ENCODE results near the gene PALD1.
"Not testable (repeated sequence)": the region's sequence is repeated elsewhere in the genome, so short reads cannot be mapped to it uniquely, and the experiment has no call there.

Gene PALD1

GRCh38 chr10:70479626-70480238 lies 1.2 kb downstream of the PALD1 start:
- Histone ChIP-seq H3K27ac (peak overlapping the region in 12 of 21 experiments; percentile 12 to 84 (median 72)), H3K4me3 (peak overlapping the region; percentile 44 to 59 (median 52))

DNA sequence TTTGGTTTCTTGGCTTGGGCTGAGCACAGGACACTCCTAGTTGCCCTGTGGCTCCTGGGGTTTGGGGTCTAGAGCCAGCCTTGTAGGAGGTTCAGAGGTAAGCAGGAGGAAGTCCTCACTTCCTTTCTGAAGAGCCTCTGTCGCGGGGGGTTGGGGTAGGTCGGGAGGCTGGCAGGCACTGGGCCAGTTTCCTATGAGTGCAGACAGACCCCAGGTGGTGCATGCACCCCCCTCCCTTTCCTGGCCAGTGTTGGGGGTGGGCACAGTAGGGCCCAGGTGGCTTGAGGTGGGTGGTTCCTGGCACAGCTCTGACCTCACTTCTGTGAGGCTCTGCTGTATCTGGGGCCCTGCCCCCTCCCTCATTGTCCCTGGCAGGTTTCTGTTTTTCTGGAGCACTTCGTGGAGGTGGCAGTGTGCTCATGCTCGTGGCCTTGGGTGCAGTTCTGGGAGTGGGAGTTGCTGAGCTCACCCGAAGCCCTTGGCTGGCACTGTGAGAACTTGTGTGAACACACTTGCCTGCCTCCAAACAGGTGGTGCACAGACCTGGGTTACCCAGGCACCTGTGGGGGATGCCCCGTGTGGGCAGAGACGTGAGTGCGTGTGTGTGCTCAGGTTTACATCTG lies 1.8 kb downstream of the PALD1 start:
- H3K27ac ChIP-seq, result peak overlapping the region in 5 of 21 experiments; percentile 3 to 75 (median 22)
- peak overlapping the region in 5 of 7 experiments; percentile 46 to 59 (median 53) for H3K4me3 ChIP-seq

DNA sequence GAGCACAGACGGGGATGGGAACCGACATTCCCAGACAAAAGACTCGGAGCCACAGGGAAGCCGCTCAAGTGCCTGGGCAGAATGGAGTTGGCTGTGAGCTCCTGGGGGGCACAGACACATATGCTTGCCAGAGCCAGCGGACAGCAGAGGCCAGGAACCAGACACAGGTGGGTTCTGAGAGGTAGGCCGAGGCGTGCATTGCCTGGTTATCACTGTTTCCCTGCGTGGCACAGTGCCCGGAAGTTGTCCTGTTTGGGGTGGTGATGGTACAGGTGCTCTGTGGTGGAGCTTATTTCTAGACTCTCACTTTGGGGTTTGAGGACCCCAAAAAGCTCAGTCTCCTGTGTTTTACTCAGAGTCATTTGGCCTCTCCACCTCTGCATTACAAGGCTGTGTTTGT lies 2.5 kb downstream of the PALD1 start:
- H3K4me3 ChIP-seq, result no peak overlapping the region
- H3K27ac ChIP-seq, result no peak overlapping the region

DNA sequence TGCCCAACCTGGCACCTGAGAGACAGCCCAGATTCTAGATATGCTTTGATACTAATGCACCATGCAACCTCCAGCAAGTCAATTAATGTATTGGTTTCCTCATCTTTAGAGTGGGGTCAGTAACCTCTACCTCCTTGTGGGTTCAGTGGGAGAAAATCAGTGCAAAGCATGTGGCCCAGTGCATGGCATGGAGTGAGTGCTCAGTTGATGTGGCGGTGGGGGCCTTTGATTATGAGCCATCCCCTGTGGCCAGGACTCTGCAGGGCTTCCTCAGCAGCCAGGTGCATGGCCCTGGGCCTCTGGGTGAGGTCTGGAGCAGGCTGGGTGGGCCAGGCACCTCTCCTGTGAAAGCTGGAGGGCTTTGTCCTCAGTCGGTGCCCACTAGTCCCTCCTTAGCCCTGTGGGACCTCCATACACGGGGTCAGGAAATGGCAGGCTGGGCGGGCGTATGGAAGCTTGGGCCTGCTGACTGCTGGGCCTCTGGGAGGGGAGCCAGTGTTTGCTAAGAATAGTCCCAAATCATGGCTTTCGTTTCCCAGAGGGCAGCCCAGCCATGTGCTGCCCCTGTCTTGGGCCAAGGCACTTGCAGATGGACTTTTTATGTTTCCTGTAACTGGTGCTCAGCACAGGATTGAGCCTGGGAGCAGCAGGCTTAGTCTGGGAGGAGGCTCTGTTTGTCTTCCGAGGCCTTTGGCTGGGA lies 3.4 kb downstream of the PALD1 start:
- H3K27ac ChIP-seq, result peak overlapping the region in 7 of 21 experiments; percentile 8 to 64 (median 47)
- H3K4me3 ChIP-seq, result no peak overlapping the region

DNA sequence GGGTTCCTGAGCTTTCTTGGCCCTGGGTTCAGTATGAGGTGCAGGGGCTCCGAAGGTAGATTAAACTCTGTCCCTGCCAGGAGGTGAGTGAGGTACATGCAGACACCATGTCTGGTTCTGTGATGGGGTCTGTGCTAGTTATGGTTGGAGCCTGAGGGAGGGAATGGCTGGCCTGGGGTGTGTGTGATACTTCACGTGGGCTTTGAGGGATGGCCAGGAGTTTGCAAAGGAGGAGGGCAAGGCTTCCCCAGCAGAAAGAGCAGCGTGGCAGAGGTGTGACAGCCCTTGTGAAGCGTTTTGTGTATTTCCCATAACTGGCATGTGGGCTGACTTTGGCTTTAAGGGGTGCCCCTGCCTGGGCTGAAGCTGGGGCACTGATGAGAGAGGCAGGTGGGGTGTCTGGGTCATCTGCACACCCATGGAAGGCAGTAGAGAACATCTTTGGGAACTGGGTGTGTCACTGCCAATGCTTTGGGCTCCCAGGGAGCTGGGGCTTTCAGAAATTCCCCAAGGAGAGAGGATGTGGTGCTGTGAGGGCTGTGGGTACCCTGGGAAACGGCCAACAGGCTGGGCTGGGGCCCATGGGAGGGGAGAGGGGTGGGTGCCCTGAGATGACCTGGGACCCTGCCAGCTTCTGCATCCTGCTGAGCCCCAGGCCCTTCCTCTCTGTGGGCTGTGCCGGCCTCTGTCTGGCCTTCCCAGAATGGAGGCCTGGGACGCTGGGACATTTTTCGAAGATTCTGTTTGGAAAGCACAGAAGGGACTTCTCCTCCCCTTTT lies 4.6 kb downstream of the PALD1 start:
- H3K4me3 ChIP-seq, result no peak overlapping the region
- peak overlapping the region in 8 of 21 experiments; percentile 5 to 67 (median 51) for H3K27ac ChIP-seq

- peak overlapping the region in 3 of 21 experiments; percentile 55 to 67 (median 57) for H3K27ac ChIP-seq
- H3K4me3 ChIP-seq, result not testable (repeated sequence)
These were observed 5.3 kb downstream of the PALD1 start for GRCh38 chr10:70483872-70484271.

GRCh38 chr10:70487824-70488223 lies 9.3 kb downstream of the PALD1 start:
- H3K4me3 ChIP-seq, result no peak overlapping the region

DNA sequence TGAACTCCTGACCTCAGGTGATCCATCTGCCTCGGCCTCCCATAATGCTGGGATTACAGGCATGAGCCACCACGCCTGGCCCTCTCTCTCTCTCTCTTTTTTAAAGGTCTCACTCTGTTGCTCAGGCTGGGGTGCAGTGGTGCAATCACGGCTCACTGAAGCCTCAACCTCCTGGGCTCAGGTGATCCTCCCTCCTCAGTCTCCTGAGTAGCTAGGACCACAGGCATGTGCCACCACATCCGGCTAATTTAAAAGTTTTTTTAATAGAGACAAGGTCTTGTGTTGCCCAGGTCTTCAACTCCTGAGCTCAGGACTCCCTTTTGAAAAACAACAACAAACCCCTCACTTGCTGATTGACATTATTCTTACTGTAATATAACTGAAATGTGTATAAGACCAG lies 11.6 kb downstream of the PALD1 start:
- no peak overlapping the region for H3K4me3 ChIP-seq
- H3K27ac ChIP-seq, result no peak overlapping the region

More at GRCh38 chr10:70487824-70488223, 9.3 kb downstream of the PALD1 start:
- no peak overlapping the region for H3K27ac ChIP-seq

DNA sequence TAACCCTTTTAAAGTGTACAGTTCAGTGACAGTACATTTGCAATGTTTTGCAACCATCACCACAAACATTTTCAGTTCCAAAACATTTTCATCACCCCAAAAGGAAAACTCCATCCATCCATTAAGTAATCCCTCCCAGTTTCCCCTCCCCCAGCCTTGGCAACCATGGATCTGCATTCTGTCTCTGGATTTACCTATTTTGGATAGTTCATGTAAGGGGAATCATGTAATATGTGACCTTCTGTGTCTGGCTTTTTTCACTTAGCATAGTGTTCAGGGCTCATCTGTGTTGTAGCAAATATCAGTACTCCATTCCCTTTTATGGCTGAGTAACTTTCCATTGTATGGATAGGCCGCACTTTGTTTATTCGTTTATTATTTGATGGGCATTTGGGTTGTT lies 13.0 kb downstream of the PALD1 start:
- no peak overlapping the region for H3K27ac ChIP-seq
- no peak overlapping the region for H3K4me3 ChIP-seq

DNA sequence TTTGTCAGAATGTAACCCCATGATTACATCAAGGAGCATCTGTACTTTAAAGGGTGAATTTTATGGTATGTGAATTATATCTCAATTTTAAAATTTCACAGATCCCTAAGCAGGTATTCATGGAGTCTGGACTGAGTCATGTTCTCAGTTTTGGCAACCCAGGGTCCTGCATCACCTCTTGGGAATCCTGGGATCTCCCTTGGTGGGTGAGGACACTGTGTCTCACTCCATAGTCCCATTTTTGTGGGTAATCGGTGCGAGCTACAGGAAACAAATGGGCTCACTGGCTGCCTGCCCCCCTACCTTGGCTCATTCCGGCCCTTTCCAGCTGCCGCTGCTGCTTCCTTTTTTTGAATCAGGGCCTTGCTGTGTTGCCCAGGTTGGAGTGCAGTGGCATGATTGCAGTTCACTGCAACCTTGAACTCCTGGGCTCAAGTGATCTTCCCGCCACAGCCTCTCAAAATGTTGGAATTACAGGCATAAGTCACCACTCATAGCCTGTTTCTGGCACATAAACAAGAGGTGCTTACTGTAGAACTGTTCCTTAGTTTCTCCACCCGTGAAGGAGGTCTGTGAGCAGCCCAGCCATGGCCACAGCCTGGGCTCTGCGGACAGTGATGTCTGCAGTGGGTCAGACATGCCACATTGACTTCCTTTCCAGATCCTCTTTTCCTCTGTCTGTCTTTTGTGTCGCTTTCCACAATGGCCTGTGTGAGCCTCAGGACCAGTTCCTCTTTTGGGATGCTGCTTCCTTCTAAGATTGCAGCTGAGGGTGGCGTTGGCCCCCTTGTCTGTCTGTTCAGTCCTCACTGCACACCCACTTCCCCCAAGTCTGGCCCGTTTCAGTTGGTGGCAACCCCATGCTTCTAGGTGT lies 14.5 kb downstream of the PALD1 start:
- H3K27ac ChIP-seq, result peak overlapping the region in 6 of 21 experiments; percentile 1 to 65 (median 32)

GRCh38 chr10:70493660-70494234 lies 15.2 kb downstream of the PALD1 start:
- Histone ChIP-seq H3K4me3 (no peak overlapping the region), H3K27ac (peak overlapping the region in 6 of 21 experiments; percentile 1 to 65 (median 29))

More for the DNA sequence above, 14.5 kb downstream of the PALD1 start:
- no peak overlapping the region for H3K4me3 ChIP-seq

DNA sequence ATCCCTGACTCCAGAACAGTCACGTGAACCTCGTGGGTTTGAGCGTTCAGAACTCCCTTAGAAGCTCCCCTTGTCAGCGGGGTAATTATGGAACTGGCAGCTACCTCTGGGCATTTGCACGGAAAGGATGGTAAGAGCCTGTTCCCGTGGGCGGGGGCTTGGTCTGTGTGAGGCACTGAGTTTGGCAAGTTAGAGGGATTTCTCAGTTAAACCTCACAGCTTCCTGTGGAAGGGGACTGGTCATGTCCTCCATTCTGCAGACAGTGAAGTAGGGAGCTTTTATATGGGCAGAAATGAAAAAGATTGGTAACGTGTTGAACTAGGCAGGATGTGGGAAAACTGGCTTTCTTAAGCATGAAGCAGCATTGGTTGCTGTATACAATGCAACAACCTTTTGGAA lies 16.0 kb downstream of the PALD1 start:
- no peak overlapping the region for H3K4me3 ChIP-seq
- peak overlapping the region in 7 of 21 experiments; percentile 19 to 65 (median 39) for H3K27ac ChIP-seq

- peak overlapping the region in 6 of 21 experiments; percentile 20 to 65 (median 45) for H3K27ac ChIP-seq
- no peak overlapping the region for H3K4me3 ChIP-seq
These were observed 16.4 kb downstream of the PALD1 start for GRCh38 chr10:70494966-70495365.

DNA sequence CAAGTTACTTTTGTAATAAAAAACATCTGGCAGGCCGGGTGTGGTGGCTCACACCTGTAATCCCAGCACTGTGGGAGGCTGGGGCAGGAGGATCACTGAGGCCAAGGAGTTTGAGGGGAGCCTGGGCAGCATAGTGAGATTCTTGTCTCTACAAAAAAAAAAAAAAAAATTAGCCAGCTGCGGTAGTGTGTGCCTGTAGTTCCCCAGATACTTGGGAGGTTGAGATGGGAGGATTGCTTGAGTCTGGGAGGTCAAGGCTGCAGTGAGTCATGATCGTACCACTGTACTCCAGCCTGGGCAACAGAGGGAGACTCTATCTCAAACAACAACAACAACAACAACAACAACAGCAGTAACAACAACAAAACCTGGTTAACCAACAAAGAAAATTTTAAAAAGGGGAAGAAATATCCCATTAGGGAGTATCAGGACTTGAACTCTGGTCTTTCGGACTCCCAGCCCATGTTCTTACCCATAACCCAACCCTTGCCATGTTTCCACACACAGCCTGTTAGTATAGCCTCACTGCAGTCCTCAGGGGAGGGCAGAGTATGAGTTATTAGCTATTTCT lies 17.2 kb downstream of the PALD1 start:
- Histone ChIP-seq H3K27ac (peak overlapping the region in 3 of 21 experiments; percentile 34 to 59 (median 35)), H3K4me3 (no peak overlapping the region)

DNA sequence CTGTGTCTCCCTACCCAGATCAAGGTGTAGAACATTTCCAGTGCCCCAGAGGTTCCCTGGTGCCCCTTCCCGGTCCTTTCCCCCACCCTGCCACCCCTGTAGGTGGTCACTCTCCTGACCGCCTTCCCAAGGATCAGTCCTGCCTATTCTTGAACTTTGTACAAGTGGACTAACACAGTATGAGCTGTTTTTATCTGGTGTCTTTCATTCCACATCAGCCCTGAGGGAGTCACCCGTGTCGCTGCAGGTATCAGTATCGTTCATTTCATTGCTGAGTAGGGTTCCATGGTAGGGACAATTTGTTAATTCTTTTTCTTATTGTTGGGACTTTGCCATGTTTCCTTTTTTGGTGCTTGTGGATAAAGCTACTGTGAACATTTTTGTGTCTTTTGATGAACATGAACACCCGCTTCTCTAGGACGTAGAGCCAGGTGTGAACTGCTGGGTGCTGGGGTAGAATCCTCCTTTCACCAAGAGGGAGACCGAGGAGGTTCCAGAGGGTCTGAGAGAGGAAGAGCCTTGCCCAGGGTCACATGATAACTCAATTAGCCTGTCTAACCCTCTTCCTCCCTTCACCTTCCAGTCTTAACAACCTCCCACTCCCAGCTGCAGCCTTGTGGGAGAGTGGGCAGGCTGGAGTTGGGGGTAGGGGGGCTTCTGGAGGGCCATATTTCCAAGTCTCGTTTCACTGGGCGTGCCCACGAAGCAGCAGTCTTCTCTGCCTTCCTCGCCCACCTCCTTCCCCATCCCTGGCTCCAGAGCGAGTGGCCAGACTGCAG lies 18.0 kb downstream of the PALD1 start:
- H3K27ac ChIP-seq, result peak overlapping the region in 1 of 21 experiments; percentile 9

GRCh38 chr10:70497120-70497545 lies 18.6 kb downstream of the PALD1 start:
- H3K4me3 ChIP-seq, result no peak overlapping the region
- H3K27ac ChIP-seq, result no peak overlapping the region

More for the DNA sequence above, 18.0 kb downstream of the PALD1 start:
- H3K4me3 ChIP-seq, result no peak overlapping the region
